ENCODE data around the gene MYH14. TPM values are rescaled to one million over a fixed set of nuclear protein-coding genes. Genes with fewer than 3 reads are reported as not detected.

Gene MYH14
- total and polyA plus RNA-seq, 10 of the 15 experiments (the other 5 are each of a cell fraction or from before 2014, with no cell fraction given), result 0.06 to 0.69 (median 0.15) TPM; not detected in 4

GRCh38 chr19:50268041-50268440 lies 64.6 kb downstream of the MYH14 start:
- 4% methylated on average over 13 of the region's 13 CpGs for WGBS (ENCODE audit: insufficient coverage, insufficient replicate concordance, low lambda C conversion rate, missing lambda C conversion rate)
- Histone ChIP-seq H2AFZ (ENCODE audit: control insufficient read depth, low read depth, low read length) (no peak overlapping the region), H4K20me1 (ENCODE audit: control insufficient read depth, insufficient read depth) (no peaks in the 10 kb centered on the region), H3K4me1 (ENCODE audit: control insufficient read depth, insufficient read depth, low read length) (no peaks in the 10 kb centered on the region), H3K9me3 (replicated peaks; ENCODE audit: control insufficient read depth, insufficient read depth, low read length) (no peaks in the 10 kb centered on the region; the same call in 2 of the 3 replicates), H3K4me3 (no peak overlapping the region), H3K27ac (ENCODE audit: control insufficient read depth, insufficient read depth) (no peak overlapping the region), H3K36me3 (ENCODE audit: control insufficient read depth in 2 of 2, insufficient read depth in 2 of 2, low read length in 1 of 2) (no peaks in the 10 kb centered on the region), H3K79me2 (ENCODE audit: control insufficient read depth, insufficient read depth, low read length) (no peaks in the 10 kb centered on the region), H3K27me3 (replicated peaks in 1 of 2; ENCODE audit: control insufficient read depth in 2 of 2, insufficient read depth in 2 of 2, low read length in 1 of 2) (no peaks in the 10 kb centered on the region; a peak in 1 of 4 replicates), H3K9ac (ENCODE audit: control insufficient read depth, insufficient read depth, low read length) (no peak overlapping the region), H3K4me2 (ENCODE audit: control insufficient read depth, insufficient read depth) (no peak overlapping the region)
- FAIRE-seq (no peak), DNase-seq (ENCODE audit: low read depth, low spot score) (no peak), ATAC-seq (no peak)
- TF ChIP-seq RELB (IDR thresholded peaks at IDR 0.05; ENCODE audit: low read depth) (no peak), ETV6 (conservative IDR thresholded peaks at IDR 0.05 in 1 of 2, IDR thresholded peaks at IDR 0.05 in 1 of 2; ENCODE audit: borderline replicate concordance in 1 of 2, low read depth in 1 of 2) (no peak), YBX1 (IDR thresholded peaks at IDR 0.05) (no peak), IRF5 (IDR thresholded peaks at IDR 0.05; ENCODE audit: borderline replicate concordance) (no peak), E2F8 (IDR thresholded peaks at IDR 0.05; ENCODE audit: low read depth, partially characterized antibody) (no peak), GATAD2B (conservative IDR thresholded peaks at IDR 0.05; ENCODE audit: low read depth) (no peak), POLR2AphosphoS5 (IDR thresholded peaks at IDR 0.05; ENCODE audit: low read length) (no peak), ESRRA (IDR thresholded peaks at IDR 0.05; ENCODE audit: low read length) (no peak), PML (IDR thresholded peaks at IDR 0.05; ENCODE audit: low read length) (no peak), BCLAF1 (IDR thresholded peaks at IDR 0.05) (no peak), SUPT20H (IDR thresholded peaks at IDR 0.05; ENCODE audit: borderline replicate concordance, control insufficient read depth, low read depth, low read length) (no peak)
- BruUV-seq (replicated peaks), result no TSS peak
- ChIA-PET POLR2A (no interaction called here), RAD21 (ENCODE audit: unreplicated experiment) (no interaction called here), SMC1A (ENCODE audit: uncharacterized antibody, unreplicated experiment) (interaction anchor here (1.1 kb wide), 2 partner anchors 9 to 90 kb away, joined by 3 read pairs; no protein-coding TSS in a partner anchor), CTCF (interaction anchor here (1.5 kb wide), 1 partner anchor 132 kb away, joined by 3 read pairs; no protein-coding TSS in a partner anchor)
- intact Hi-C loops (cut with micrococcal nuclease; ENCODE audit: unreplicated experiment), result no loop called here
- in situ Hi-C loops (cut with MboI), result no loop called here

All from GM12878 (cell line).